KG1 (cell line): ENCODE results near the gene USP5.

ENCODE experiments used
- DNase-seq: peaks from one replicate; lab custom pipeline; 2025; lab: John Stamatoyannopoulos, UW

USP5 gene

GRCh38 chr12:6840330-6840729 lies 11.6 kb upstream of the USP5 start:
- no peak for DNase-seq

GRCh38 chr12:6840761-6841515 lies 11.0 kb upstream of the USP5 start, which contains the start of gene GNB3:
Gene GNB3 (plus strand): TSS chr12:6840925. CDS start chr12:6841288, 363 bp downstream.
- DNase-seq, result no peak

- DNase-seq, result no peak
Observed at GRCh38 chr12:6842075-6842474, 9.9 kb upstream of the USP5 start.

GRCh38 chr12:6843118-6843902 lies 8.6 kb upstream of the USP5 start:
- no peak for DNase-seq

GRCh38 chr12:6845395-6845794 lies 6.6 kb upstream of the USP5 start:
- no peak for DNase-seq

GRCh38 chr12:6846316-6846869 lies 5.6 kb upstream of the USP5 start:
- no peak for DNase-seq

GRCh38 chr12:6847676-6848075 lies 4.3 kb upstream of the USP5 start:
- no peak for DNase-seq

GRCh38 chr12:6849427-6849826 lies 2.5 kb upstream of the USP5 start:
- no peak for DNase-seq

- no peak for DNase-seq
Observed at GRCh38 chr12:6849976-6850560, 1.9 kb upstream of the USP5 start.

- DNase-seq, result no peak
Observed at GRCh38 chr12:6850796-6851152, 1.2 kb upstream of the USP5 start.

- DNase-seq, result peak; percentile 94
Observed at GRCh38 chr12:6851153-6851920, 613 bp upstream of the USP5 start, which contains the start of gene CDCA3. Gene CDCA3 (minus strand): TSS chr12:6851286. CDS start chr12:6850952, 334 bp downstream.

- no peak for DNase-seq
Observed at GRCh38 chr12:6852651-6853354, 853 bp downstream of the USP5 start.

GRCh38 chr12:6853626-6854025 lies 1.7 kb downstream of the USP5 start:
- DNase-seq, result no peak

- DNase-seq, result no peak
Observed at GRCh38 chr12:6854036-6854435, 2.1 kb downstream of the USP5 start.

GRCh38 chr12:6855322-6855721 lies 3.4 kb downstream of the USP5 start:
- DNase-seq, result no peak

GRCh38 chr12:6858799-6859198 lies 6.8 kb downstream of the USP5 start:
- no peak for DNase-seq

- no peak for DNase-seq
Observed at GRCh38 chr12:6860116-6860515, 8.2 kb downstream of the USP5 start.

- no peak for DNase-seq
Observed at GRCh38 chr12:6860942-6861341, 9.0 kb downstream of the USP5 start.

GRCh38 chr12:6861391-6861790 lies 9.4 kb downstream of the USP5 start:
- DNase-seq, result no peak

GRCh38 chr12:6863033-6863432 lies 11.1 kb downstream of the USP5 start:
- no peak for DNase-seq
